K562 (cell line): ENCODE data around the gene APBA2. TPM values are rescaled to one million over a fixed set of nuclear protein-coding genes. Genes with fewer than 3 reads are reported as not detected.

Experiments used
- CTBP1 ChIP-seq: fragments of 450-650 bp; IDR thresholded peaks from 2 replicates; pipeline ENCODE4 v1.6.1; 2016; ENCODE audit warnings: borderline replicate concordance
- EHMT2 ChIP-seq: fragments of 450-650 bp; IDR thresholded peaks from 2 replicates; pipeline ENCODE4 v1.6.1; 2018; ENCODE audit warnings: antibody characterized with exemption
- MTF1 ChIP-seq: fragments of 250-450 bp; sonication (Bioruptor Pico); IDR thresholded peaks from 2 replicates; pipeline ENCODE4 v1.9.0; 2021; ENCODE audit warnings: moderate library complexity, mild to moderate bottlenecking, inconsistent platforms, borderline replicate concordance
- PPARD ChIP-seq: fragments of 250-450 bp; sonication (Bioruptor Pico); IDR thresholded peaks from 2 replicates; pipeline ENCODE4 v1.8.0; 2022; ENCODE audit warnings: inconsistent platforms, mild to moderate bottlenecking, moderate library complexity
- TCF15 ChIP-seq: fragments of 250-450 bp; sonication (Bioruptor Pico); IDR thresholded peaks from 2 replicates; pipeline ENCODE4 v1.8.0; 2022; ENCODE audit warnings: moderate library complexity, mild to moderate bottlenecking, inconsistent platforms
- ZBTB43 ChIP-seq: sonication (generic); formaldehyde crosslinking; IDR thresholded peaks from 2 replicates; pipeline ENCODE4 v1.8.0; 2023; ENCODE audit warnings: mild to moderate bottlenecking, missing genetic modification reagents
- ZBTB5 ChIP-seq: fragments of 450-650 bp; IDR thresholded peaks from 2 replicates; pipeline ENCODE4 v1.6.1; 2017; ENCODE audit warnings: antibody characterized with exemption
- ZNF764 ChIP-seq: fragments of 250-450 bp; sonication (Bioruptor Pico); IDR thresholded peaks from 2 replicates; pipeline ENCODE4 v1.4.0; 2020; ENCODE audit warnings: low read depth, mild to moderate bottlenecking, moderate library complexity
- polyA plus RNA-seq, 8 experiments: library from polyadenylated mRNA; depleted of rRNA in 4 of 8; stranded (reverse) in 5 of 8; unstranded in 3 of 8; fragments of >200 nt; fragmentation: Nextera tagmentation in 2 of 8; fragmentation: Illumina TruSeq in 1 of 8; extraction: Ambion mirVana in 2 of 8; extraction: Trizol in 1 of 8; gene quantifications; 2 replicates each; pipeline versions ENCODE4 v1.2.1 to v1.2.3, GENCODE V29; 2011 to 2014; ENCODE audit warnings: inconsistent platforms in 1 of 8, missing spikeins in 1 of 8
- total RNA-seq, 7 experiments: library from RNA; depleted of rRNA in 6 of 7; stranded (reverse); fragments of >200 nt in 6 of 7; fragmentation: Illumina TruSeq in 2 of 7; extraction: Trizol in 2 of 7; gene quantifications; 2 replicates each; pipeline versions ENCODE4 v1.2.1 to v1.2.3, GENCODE V29; 2011 to 2021; ENCODE audit warnings: low replicate concordance in 1 of 7

Gene APBA2
- total and polyA plus RNA-seq, 9 of the 15 experiments (the other 6 are each of a cell fraction or from before 2014, with no cell fraction given), result 0.24 to 40.9 (median 25.2) TPM

GRCh38 chr15:28890711-28891495 is 5.1 kb downstream of the APBA2 start (continued):
- no peak for TF ChIP-seq TCF15 (CRISPR knock-in tag)
- TF ChIP-seq EHMT2, result no peak
- TF ChIP-seq ZBTB5, result no peak
- TF ChIP-seq PPARD (CRISPR knock-in tag), result no peak
- TF ChIP-seq ZBTB43 (CRISPR knock-in tag), result no peak
- no peak for TF ChIP-seq CTBP1
- TF ChIP-seq ZNF764, result no peak
- TF ChIP-seq MTF1 (CRISPR knock-in tag), result no peak
